GM21723 (cell line): ENCODE data around the gene SOX10.

Experiments
- ATAC-seq: cut with Tn5 transposase; IDR thresholded peaks from one replicate; pipeline ENCODE4 v1.9.1; 2021; ENCODE audit warnings: mild to moderate bottlenecking, moderate library complexity; ENCODE audit not compliant: unreplicated experiment

Gene SOX10

DNA sequence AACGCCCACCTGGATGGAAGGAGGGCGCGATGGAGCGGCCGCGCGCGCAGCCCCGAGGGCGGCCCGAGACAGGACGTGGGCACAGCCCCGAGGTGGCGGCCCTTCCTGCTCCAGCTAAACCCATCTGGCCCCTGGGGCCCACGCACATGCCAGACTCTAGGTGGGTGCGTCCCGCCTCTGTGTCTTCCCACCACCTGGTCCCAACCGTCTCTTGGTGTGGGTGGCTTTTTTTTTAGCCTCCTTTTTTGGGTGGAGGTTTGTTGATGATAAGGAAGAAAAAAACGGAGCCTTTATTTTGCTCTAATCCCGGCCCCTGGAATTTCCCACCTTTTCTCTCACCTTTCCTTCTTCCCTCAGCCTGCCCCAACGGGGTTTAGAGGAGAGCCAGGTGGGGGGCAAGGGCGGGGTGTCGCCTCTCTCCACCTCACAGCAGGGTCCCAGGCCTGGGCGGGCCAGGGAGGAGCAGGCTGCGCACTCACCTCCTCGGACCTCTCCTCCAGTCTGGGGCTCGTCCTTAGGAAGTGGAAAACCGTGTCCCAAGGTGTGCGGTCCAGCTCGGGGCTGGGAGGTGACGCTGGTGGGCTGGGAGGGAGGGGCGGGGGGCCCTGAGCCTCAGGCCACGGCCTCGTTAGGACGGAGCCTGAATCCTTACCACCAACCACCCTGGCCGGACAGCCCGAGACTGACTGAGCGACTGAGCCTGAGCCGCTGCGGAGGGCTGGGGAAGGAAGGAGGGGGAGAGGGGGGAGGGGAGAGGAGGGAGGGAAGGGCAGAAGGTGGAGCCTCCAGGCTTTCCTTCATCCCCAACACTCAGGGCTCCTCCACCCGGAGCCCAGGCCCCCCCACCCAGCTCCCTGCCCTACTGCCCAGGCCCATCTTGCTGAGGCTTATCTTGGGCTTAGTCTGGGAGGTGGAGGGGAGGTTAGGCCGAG is at the start of gene SOX10:
Gene SOX10 (minus strand): TSS at position 696 of the 932 bp plus-strand sequence. CDS start 771 bp downstream, outside the sequence.
- ATAC-seq: no peak

DNA sequence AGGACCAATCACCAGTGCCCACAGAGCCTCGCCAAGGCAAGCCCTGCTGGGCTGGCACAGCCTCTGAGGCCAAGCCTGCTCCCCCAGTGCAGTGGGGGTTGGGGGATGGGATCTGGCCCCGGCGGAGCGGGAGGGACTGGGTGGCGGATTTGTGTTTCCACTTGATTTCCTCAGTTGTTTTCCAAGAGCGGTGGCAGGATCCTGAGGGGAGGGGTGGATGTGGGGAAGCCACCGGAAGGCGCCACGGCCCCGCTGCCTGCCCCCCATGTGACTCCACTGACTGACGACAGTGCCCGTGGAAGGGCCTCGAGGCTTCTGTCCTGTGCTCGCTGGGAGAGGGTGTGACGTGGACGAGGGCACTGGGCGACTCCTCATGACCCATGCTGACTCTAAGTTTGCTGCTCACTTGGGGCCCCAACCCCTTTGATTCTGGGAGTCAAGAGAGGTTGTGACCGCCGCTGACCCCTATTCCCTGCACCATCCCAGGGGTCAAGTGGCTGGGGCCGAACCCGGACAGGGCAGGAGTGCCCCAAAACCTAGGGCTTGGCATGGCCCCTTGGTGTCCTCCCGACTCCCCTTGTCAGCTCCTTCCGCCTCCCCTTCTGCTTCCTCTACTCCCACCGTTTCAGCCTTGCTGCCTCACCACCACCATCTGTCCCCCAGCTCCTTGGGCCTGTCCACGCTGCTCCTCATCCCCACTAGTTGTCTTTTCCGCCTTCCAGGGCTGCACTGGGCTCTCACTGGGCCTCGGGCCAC is 49.3 kb upstream of the SOX10 start:
- ATAC-seq: no peak

DNA sequence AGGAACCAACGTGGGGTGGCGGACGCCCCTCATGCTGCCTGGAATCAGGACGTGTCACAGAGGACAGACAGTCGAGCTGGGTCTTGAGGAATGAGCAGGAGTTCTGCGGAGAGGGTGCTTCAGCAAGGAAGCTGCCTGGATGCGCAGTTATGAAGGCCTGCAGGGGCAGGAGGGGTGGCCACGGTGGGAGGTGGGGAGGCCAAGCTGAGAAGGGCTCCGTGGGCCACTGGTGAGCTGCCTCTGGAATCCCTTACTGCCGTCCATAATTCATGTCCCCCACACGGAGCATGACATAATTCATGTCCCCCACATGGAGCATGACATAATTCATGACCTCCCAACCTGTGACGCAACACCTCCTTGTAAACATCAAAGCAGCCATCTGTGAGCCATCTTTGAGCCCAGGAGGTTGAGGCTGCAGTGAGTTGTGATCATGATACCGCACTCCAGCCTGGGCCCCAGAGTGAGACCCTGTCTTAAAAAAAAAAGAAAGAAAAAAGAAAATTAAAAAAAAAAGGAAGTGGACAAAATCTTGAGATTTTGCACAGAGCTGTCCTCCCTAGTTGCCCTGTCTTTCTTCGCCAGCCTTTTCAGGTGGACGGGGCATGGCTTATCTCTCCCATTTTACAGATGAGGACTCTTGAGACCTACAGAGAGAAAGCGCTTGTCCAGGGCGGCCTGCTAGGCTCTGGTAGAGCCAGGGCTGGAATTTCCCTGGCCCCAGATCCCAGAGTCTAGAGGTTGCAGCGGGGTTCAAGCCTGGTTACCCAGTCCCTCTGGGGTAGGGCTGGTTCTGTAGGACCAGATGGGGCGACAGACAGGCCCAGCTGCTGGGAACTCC is 48.5 kb upstream of the SOX10 start:
- no peak for ATAC-seq

DNA sequence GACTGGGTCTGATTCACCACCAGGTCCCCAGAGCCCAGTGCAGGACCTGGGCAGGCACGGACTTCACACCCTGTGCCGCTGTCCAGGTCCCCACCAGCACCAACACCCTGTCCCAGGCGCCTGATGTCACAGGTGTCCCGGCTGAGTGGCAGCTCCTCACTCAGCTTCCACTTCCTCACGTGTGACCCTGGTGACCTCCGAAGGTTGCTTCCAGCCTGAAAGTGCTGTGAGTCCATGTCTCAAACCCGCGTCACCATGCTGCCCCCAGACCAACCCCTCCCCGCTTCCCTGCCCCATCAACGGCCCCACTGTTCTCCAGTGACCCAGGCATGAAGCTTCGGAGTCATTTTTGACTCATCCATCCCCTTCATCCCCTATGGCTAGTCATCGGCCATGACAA is 47.1 kb upstream of the SOX10 start:
- no peak for ATAC-seq

DNA sequence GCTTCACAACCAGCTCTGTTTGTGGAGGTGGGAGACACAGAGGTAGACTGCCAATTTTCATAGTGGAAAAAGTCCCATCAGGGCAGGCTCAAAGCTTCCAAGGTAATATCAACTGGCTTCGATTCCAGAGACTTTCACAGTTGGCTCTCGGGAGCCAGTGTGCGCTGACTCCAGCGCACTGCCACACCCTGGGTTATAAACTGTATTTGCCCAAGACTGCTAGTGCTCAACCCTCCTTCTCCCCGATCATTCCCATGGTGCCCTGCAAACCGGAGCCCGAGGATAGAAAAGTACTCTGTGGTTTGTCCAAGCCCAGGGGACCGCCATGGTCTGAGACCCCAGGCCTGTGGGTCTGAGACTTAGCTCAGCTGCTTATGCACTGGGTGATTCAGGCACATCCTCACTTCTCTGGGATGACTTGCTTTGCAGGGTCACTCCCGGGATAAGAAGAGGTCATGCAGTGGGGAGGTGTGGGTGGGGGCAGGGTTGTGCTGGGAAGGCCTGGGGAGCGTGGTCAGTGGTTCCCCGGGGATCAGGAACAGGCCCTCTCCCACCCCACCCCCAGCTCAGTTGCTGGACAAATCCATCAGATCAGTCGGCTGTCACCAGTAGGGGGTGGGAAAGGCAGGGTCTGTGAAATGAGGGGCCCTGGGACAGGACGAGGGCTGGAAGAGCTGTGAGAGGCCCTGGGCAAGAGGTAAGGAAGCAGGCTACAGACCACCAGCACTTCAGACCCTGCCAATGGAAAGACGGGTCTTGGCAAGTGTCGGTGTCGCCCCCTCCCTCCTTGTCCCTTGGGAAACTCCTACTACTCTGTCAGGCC is 46.2 kb upstream of the SOX10 start:
- no peak for ATAC-seq

DNA sequence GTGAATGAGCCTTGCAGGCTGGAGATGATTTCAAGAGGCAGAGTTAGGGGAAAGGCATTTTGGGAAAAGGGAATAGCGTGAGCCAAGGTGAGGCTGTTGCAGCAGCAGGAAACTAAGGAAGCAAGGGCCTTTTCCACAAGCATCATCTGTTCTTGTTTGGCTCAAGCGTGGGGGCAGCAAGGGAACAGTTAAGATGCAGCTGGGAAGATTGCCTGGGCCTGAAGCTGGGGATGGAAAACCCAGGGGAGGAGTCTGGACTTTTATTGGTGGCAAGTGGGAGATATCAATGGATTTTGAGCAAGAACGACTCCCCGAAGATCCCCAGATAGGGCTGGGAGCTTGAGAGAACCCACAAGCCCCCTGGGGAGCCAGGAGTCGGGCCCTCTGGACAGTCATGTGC is 45.5 kb upstream of the SOX10 start:
- no peak for ATAC-seq

DNA sequence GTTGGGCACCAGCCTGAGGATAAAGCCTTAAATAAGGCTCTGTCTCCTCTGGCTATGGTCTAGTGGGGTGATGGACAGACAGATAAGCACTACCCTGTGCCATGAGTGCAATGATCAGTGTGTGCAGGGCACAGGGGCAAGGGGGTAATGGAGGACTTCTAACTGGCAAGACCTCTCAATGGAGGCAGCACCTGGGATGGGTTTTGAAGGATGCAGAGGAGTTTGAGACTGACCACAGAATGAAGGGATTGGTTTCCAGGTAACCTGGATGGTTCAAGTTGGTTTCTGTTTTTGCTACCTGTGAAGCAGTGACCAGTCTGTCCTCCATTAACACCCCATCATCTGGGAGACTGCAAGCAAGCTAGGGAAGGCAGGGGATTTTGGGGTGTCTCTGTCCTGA is 45.0 kb upstream of the SOX10 start:
- ATAC-seq: no peak

DNA sequence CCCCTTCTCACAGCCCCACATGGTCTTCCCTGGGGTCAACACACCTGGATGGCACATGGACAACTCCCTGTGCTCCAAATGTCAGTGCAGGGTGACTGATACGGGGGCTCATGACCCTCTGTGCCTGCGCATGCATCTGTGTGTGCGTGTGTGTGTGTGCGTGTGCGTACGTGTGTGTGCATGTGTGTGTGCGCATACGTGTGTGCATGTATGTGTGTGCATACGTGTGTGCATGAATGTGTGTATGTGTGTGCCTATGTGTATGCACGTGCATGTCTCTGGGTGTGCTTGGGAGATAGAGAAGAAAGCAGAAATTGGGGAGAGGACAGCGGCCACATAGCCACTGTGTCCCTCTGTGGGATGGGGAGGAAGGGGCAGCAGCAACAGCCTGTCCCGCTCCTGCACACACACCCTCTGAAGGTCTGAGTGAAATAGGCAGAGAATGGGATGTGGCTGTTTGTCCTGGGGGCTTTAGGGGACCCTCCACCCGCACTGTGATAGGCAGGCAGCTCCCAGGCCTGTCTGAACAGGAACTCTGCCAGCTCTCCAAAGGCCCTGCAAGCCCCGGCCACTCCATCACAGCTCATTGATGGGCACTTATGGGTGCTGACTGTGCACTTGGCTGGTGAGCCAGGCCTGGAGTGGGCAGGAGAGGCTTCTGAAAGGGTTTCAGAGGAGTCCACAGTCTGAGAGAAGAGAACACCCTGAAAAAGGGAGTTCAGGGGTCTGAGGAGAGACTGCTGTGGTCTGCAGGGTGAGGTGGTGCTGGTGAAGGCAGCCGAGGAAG is 44.2 kb upstream of the SOX10 start:
- no peak for ATAC-seq

DNA sequence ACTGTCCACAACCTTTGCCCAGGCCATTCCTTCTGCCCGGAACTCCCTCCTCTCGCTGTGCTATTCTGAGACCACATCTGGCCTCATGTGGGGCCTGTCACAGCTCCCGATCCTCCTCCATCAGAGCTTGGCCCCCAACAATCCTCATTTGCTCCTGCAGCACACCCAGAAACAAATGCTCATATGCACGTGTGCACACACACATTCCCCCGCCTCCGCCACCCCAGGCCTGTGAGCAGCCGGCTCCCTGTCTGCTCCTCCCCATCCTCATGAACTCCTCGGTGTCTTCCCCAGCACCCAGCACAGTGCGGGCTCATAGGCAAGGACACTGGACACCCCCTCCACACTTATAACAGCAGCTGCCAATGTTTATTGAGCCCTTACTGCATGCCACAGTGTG is 43.1 kb upstream of the SOX10 start:
- ATAC-seq: no peak

DNA sequence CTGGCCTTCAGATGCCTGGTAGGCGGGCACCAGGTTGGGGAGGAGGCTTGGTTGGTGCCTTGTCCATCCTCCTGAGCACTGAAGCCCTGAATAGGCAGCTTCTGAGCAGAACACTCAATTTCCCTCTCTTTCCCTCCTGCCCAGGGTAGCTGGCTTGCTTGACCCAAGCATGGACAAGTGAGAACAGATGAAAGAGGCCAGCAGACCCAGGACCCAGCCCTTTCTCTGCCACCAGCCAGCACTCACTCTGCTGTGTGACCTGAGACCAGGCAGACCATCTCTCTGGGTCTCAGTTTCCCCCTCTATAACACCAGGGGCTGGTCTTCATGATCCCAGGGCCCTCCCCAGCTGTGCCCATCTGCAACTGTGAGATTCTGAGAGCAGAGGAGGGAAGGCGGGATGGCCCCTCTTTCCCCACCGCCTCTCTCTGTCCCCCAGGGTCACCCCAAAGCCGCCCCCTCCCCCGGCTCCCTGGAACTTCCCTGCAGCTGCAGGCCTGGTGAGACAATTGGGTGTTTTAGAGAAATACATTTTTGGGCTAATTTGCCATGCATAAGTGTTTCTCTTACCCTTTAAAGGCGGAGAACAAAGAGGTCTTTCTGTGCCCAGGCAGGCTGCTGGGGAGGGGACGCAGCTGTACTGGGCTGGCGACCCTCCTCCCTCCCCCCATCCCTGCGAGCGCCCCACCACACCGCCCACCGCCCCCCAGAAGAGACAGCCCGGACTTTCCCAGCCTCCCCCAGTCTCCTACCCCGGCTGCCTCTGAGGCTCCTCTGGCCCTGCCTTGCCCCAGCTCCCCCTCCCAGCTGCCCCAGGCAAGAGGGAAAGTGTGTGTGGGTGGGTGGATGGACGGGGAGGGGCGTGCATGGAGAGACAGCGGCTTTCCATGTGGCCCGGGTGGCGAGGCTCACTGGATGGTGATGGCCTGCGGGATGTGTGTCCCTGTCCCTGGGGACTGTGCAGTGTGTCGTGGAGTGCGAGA is 42.1 kb upstream of the SOX10 start:
- ATAC-seq: no peak

DNA sequence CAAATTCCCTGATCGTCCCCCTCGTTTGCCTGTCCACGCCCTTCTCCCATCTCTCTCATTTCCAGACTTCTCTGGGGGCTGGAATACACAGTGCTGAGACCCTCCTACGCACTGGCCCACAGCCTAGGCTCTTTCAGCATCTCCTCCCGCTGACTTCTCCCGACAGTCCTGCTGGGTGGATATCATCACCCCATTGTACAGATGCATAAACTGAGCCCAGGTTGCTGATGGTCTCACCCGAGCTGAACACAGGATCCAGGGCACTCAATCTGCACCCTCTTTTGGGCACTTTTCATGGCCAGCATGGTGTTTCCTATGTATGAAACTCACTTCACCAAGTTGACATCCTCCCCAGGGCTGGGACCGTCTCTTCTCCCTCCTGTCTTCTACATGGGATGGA is 41.2 kb upstream of the SOX10 start:
- no peak for ATAC-seq

DNA sequence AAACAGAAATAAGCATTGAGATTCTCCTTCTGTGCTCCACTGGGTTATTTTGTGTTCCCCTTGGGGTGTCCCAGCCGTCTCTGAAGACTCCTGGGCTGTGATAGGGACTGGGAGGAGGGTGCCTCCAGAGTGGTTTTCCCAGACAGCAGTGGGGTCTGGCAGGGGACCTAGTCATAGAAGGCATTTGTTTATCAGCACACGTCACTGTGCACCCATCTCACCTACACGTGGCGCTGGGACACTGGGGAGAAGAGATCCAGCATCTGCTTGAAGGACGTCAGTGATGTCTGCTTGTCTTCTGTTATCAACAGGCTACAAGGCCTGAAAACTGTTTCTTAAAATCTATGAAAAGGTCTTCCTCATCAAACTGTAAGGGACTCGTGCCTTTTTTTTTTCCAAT is 38.7 kb upstream of the SOX10 start:
- ATAC-seq: no peak

DNA sequence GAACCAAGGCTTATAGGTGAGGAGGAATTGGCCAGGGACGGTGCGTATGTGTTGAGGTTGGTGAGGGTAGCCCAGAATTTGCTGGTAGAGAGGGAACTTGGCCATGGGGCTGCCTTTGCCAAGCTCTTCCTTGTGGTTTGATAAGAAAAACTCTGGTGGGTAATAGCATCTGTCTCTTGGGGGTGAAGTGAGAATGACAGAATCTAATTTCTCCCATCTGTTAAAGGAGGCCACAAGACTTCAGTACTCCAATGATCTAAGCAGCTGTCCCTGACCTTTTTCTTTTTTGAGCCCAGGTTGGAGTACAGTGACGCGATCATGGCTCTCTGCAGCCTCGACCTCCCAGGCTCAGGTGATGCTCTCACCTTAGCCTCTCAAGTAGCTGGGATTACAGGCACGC is 36.9 kb upstream of the SOX10 start:
- no peak for ATAC-seq

DNA sequence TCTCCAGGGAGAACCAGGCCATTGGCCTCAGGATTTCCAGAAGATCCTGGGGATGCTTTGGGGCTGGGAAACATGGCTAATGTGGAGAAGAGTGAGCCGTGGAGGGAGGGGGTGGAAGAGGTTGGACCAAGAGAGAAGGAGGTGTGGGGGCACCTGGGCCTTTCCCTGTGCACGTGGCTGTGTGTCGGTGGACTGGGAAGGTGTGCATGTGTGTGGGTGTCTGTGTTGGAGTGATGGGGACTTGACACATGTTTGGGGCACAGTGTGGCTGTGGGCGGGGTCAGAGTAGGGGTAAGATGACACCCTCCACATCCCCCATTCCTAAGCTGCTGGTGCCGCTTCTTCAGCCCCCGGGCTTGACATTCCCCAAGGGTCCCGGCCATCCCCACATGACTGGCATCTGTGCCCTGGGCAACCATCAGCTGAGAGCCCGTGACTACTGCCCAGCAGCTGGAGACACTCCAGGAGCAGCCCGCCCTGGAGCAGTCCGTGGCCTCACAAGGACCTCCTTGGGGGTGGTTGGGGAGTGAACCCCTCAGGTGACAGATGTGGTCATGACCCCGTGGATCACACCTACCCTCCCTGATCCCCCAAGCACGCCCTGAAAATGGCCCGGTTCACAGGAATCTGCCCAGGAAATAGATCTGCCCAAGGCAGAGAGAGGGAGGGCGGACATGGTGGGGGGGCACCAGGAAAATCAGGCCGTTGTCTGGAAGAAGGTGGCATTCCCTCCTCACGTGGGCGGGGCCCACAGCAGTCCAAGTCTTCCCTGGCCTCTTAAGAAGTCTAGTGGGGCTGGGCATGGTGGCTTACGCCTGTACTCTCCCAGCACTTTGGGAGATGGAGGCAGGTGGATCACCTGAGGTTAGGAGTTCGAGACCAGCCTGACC is 34.8 kb upstream of the SOX10 start:
- no peak for ATAC-seq

DNA sequence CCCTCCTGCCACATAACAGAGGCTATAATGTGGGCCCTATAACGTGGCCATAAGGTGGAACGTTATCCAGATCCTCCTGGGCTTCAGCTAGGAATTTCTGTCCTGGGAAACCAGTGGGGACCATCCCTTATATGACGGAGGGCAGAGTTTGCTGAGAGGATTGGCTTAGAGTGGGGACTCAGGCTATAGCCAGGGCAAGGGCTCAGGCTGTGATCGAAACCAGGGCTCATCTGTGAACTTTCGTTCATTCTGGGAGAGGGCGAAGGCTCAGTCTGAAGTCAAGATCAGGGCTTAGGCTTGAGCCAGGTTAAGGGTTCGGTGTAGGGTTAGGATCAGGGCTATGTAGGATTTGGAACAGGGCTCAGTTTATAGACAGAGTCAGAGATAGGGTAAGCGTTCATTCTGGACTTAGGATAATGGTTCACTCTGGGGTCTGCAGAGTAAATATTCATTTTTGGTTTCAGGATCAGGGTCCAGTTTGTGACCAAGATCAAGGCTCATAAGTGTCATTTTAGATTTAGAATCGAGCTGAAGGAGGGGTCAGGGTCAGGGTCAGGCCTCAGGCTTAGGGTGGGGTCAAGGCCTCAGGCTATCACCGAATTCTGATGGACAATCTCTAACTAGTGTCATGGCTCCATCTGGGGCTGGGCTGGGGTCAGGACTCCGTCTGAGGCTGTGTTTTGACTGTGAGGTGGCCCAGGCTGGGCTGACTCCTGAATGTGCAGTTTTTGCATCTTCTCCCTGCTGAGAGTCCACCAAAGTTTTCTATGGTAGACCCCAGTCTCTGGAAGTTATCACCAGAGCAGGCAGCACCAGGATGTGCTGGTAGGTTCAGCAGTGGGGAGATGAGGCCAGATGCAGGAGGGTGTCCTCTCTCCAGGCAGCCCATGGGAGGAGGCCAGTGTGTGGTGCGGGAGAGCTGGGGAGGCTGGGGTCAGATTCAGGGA is 33.9 kb upstream of the SOX10 start:
- no peak for ATAC-seq

DNA sequence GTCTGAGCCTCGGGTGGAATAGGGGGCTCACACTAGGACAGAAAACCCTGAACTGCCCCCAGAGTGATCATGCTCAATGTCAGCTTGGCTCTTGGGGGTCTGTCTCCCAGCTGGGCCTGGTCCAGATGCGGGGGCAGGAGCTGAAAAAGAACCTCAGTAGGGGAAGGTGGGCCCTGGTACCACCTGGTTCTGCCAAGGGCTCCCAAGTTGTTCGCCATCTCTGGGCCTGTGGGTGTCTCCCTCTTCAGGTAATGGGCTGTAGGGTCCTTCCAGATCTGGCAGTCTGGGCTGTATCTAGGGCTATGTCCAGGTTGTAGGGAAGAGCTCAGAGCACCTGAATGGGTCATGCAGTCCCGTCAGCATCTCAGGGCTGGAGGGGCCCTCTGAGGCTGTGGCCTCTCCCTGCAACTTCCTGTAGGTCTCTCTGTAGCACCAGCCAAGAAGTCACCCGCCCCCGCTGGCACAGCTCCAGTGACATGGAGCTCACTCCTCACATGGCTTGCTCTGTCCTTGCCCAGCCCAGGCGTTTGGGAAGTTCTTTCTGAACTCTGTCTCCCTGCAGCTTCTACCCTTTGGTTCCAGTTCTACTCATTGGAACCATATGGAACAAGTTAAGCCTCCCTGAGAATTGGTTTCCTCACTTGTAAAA is 33.0 kb upstream of the SOX10 start:
- ATAC-seq: no peak
